CD14-positive monocyte (primary cell): ENCODE results near the gene MAD1L1. TPM values are rescaled to one million over a fixed set of nuclear protein-coding genes. Genes with fewer than 3 reads are reported as not detected.

ENCODE experiments used
- DNase-seq, 3 donors: peaks; one replicate each; pipeline ENCODE4 v3.0.0-alpha.2; 2011 to 2022
- H2AFZ ChIP-seq: 2 replicates; pipeline ENCODE4 v1.6.0; 2012; ENCODE audit warnings: mild to moderate bottlenecking, low read depth, low read length, inconsistent platforms; ENCODE audit not compliant: insufficient read depth, poor library complexity, severe bottlenecking
- H3K27ac ChIP-seq, 2 donors: 1 replicate in 1 of 2; 2 replicates in 1 of 2; pipeline ENCODE4 v1.5.1; 2012 to 2013; ENCODE audit warnings: low read length in 2 of 2, control low read depth in 1 of 2, inconsistent platforms in 1 of 2, low read depth in 1 of 2, mild to moderate bottlenecking in 1 of 2
- H3K27me3 ChIP-seq, 2 donors: one replicate each; pipeline versions ENCODE4 v1.6.0 to v1.6.1; 2011 to 2013; ENCODE audit warnings: low read length in 2 of 2; ENCODE audit not compliant: control insufficient read depth in 2 of 2, insufficient read depth in 2 of 2
- H3K36me3 ChIP-seq, 2 donors: replicated peaks in 1 of 2; 1 replicate in 1 of 2; 2 replicates in 1 of 2; pipeline versions ENCODE4 v1.5.1 to v1.6.1; 2012 to 2013; ENCODE audit warnings: low read length in 2 of 2, control low read depth in 1 of 2, inconsistent platforms in 1 of 2, mild to moderate bottlenecking in 1 of 2; ENCODE audit not compliant: insufficient read depth in 2 of 2, control insufficient read depth in 1 of 2
- H3K4me1 ChIP-seq, 2 donors: 1 replicate in 1 of 2; 2 replicates in 1 of 2; pipeline versions ENCODE4 v1.5.1 to v1.6.1; 2012 to 2013; ENCODE audit warnings: low read length in 2 of 2, control low read depth in 1 of 2, inconsistent platforms in 1 of 2, mild to moderate bottlenecking in 1 of 2, moderate library complexity in 1 of 2; ENCODE audit not compliant: insufficient read depth in 2 of 2, control insufficient read depth in 1 of 2
- H3K4me2 ChIP-seq: replicated peaks from 2 replicates; pipeline ENCODE3; 2012; ENCODE audit warnings: low read length, moderate library complexity, mild to moderate bottlenecking; ENCODE audit not compliant: poor library complexity, severe bottlenecking; ENCODE audit errors: extremely low read depth
- H3K4me3 ChIP-seq, 3 experiments: fragments of 200-600 bp in 1 of 3; sonication (generic) in 1 of 3; replicated peaks in 1 of 3; 1 replicate in 2 of 3; 2 replicates in 1 of 3; pipeline ENCODE4 v1.5.1; 2011 to 2013; ENCODE audit warnings: low read length in 3 of 3, mild to moderate bottlenecking in 3 of 3, control low read depth in 2 of 3, low read depth in 2 of 3, inconsistent platforms in 1 of 3, moderate library complexity in 1 of 3
- H3K79me2 ChIP-seq: 2 replicates; pipeline ENCODE4 v1.6.0; 2012; ENCODE audit warnings: mild to moderate bottlenecking, control low read depth, inconsistent platforms, low read length, moderate library complexity; ENCODE audit not compliant: insufficient read depth
- H3K9ac ChIP-seq: 2 replicates; pipeline ENCODE4 v1.6.0; 2017; ENCODE audit warnings: low read length, mild to moderate bottlenecking; ENCODE audit not compliant: insufficient read depth, poor library complexity, severe bottlenecking
- H3K9me3 ChIP-seq, 2 donors: replicated peaks in 1 of 2; 1 replicate in 1 of 2; 2 replicates in 1 of 2; pipeline versions ENCODE4 v1.5.1 to v1.6.1; 2012 to 2013; ENCODE audit warnings: low read length in 2 of 2, control low read depth in 1 of 2; ENCODE audit not compliant: control insufficient read depth in 1 of 2, insufficient read depth in 1 of 2
- H4K20me1 ChIP-seq: 2 replicates; pipeline ENCODE4 v1.6.0; 2012; ENCODE audit warnings: mild to moderate bottlenecking, low read length, control low read depth, moderate library complexity; ENCODE audit not compliant: insufficient read depth
- H3K27ac Mint-ChIP-seq, 7 donors: one replicate each; pipeline ENCODE4 v1.8.0; 2020; ENCODE audit warnings: mild to moderate bottlenecking in 7 of 7, mixed read lengths in 7 of 7, moderate library complexity in 6 of 7, inconsistent platforms in 2 of 7
- H3K27me3 Mint-ChIP-seq, 3 donors: one replicate each; pipeline ENCODE4 v1.8.0; 2021 to 2022; ENCODE audit warnings: low read depth in 3 of 3, mild to moderate bottlenecking in 3 of 3, mixed read lengths in 3 of 3, moderate library complexity in 3 of 3, inconsistent platforms in 1 of 3
- H3K36me3 Mint-ChIP-seq, 2 donors: one replicate each; pipeline ENCODE4 v1.8.0; 2020; ENCODE audit warnings: mixed read lengths in 2 of 2, inconsistent platforms in 1 of 2, mild to moderate bottlenecking in 1 of 2
- H3K4me1 Mint-ChIP-seq: one replicate; pipeline ENCODE4 v1.8.0; 2020; ENCODE audit warnings: mild to moderate bottlenecking, mixed read lengths
- H3K4me3 Mint-ChIP-seq, 2 donors: one replicate each; pipeline ENCODE4 v1.8.0; 2020; ENCODE audit warnings: mild to moderate bottlenecking in 2 of 2, mixed read lengths in 2 of 2, moderate library complexity in 1 of 2
- H3K9me3 Mint-ChIP-seq, 7 donors: one replicate each; pipeline ENCODE4 v1.8.0; 2020 to 2022; ENCODE audit warnings: mixed read lengths in 7 of 7, mild to moderate bottlenecking in 6 of 7, moderate library complexity in 6 of 7, inconsistent platforms in 2 of 7
- WGBS: methylation state at CpG from one replicate; pipeline ENCODE4 v1.1.5; 2013; ENCODE audit warnings: missing lambda C conversion rate; ENCODE audit not compliant: insufficient coverage; 5-methylcytosine and 5-hydroxymethylcytosine counted together
- intact Hi-C, 2 donors: fragments of 100-400 bp; cut with micrococcal nuclease; formaldehyde crosslinking; loops; one replicate each; pipeline versions ENCODE4 v1.15.0 to v1.15.1; 2023
- polyA plus RNA-seq, 3 donors: library from polyadenylated mRNA; depleted of rRNA in 1 of 3; unstranded in 2 of 3; stranded (reverse) in 1 of 3; fragments of 300-500 nt in 2 of 3; fragments of >200 nt in 1 of 3; fragmentation: Illumina TruSeq in 2 of 3; gene quantifications; 1 replicate in 2 of 3; 2 replicates in 1 of 3; pipeline ENCODE4 v1.2.3, GENCODE V29; 2012 to 2021
- TF ChIP-seq, protein P1 (sequence below): fragments of 200-600 bp; IDR thresholded peaks from one replicate; pipeline ENCODE4 v1.8.0; 2022; ENCODE audit warnings: antibody characterized with exemption, mild to moderate bottlenecking

The MAD1L1 gene
- polyA plus RNA-seq, 3 donors, result 22.0 to 39.4 (median 33.2) TPM

- peaks cover 5 to 7% of the 10 kb centered on the region in 2 donors for H3K4me1 ChIP-seq
- no peaks in the 10 kb centered on the region for H4K20me1 ChIP-seq
- no peak for DNase-seq
- no peak overlapping the region for H2AFZ ChIP-seq
- H3K9me3 ChIP-seq, result no peaks in the 10 kb centered on the region
- H3K4me2 ChIP-seq, result no peak overlapping the region
- no peak overlapping the region for H3K4me3 ChIP-seq
- H3K27ac Mint-ChIP-seq, result peak overlapping the region in 1 of 7 donors; percentile 26
- H3K4me3 Mint-ChIP-seq, result no peak overlapping the region
- H3K9ac ChIP-seq, result no peak overlapping the region
- WGBS, result 98% methylated on average over 6 of the region's 8 CpGs
- H3K36me3 Mint-ChIP-seq, result peaks cover 29 to 47% of the 10 kb centered on the region in 2 donors
- peaks cover 0 to 12% (median 1%) of the 10 kb centered on the region in 7 donors for H3K9me3 Mint-ChIP-seq
- intact Hi-C loops, result no loop called here
- H3K27me3 Mint-ChIP-seq, result no peaks in the 10 kb centered on the region
- peaks cover 8% of the 10 kb centered on the region for H3K4me1 Mint-ChIP-seq
- no peaks in the 10 kb centered on the region for H3K79me2 ChIP-seq
- no peaks in the 10 kb centered on the region for H3K27me3 ChIP-seq
- peaks cover 7 to 27% of the 10 kb centered on the region in 2 donors for H3K36me3 ChIP-seq
- TF ChIP-seq, protein P1, sequence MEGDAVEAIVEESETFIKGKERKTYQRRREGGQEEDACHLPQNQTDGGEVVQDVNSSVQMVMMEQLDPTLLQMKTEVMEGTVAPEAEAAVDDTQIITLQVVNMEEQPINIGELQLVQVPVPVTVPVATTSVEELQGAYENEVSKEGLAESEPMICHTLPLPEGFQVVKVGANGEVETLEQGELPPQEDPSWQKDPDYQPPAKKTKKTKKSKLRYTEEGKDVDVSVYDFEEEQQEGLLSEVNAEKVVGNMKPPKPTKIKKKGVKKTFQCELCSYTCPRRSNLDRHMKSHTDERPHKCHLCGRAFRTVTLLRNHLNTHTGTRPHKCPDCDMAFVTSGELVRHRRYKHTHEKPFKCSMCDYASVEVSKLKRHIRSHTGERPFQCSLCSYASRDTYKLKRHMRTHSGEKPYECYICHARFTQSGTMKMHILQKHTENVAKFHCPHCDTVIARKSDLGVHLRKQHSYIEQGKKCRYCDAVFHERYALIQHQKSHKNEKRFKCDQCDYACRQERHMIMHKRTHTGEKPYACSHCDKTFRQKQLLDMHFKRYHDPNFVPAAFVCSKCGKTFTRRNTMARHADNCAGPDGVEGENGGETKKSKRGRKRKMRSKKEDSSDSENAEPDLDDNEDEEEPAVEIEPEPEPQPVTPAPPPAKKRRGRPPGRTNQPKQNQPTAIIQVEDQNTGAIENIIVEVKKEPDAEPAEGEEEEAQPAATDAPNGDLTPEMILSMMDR, result no peak
- no peak overlapping the region for H3K27ac ChIP-seq
Measured at GRCh38 chr7:1956141-1956540, 276.6 kb downstream of the MAD1L1 start.

- Histone ChIP-seq H4K20me1 (no peaks in the 10 kb centered on the region), H3K9me3 (no peaks in the 10 kb centered on the region), H3K27ac (no peak overlapping the region), H2AFZ (no peak overlapping the region), H3K4me1 (peaks cover 11 to 23% of the 10 kb centered on the region in 2 donors), H3K9ac (no peak overlapping the region), H3K79me2 (no peaks in the 10 kb centered on the region), H3K4me2 (no peak overlapping the region), H3K4me3 (no peak overlapping the region), H3K36me3 (peaks cover 7 to 23% of the 10 kb centered on the region in 2 donors), H3K27me3 (no peaks in the 10 kb centered on the region)
- WGBS, result 97% methylated on average over 19 of the region's 22 CpGs
- no peak for DNase-seq
- Mint-ChIP-seq H3K9me3 (peaks cover 0 to 8% (median 0%) of the 10 kb centered on the region in 7 donors), H3K4me1 (peaks cover 23% of the 10 kb centered on the region), H3K27me3 (no peaks in the 10 kb centered on the region), H3K36me3 (peaks cover 28 to 46% of the 10 kb centered on the region in 2 donors), H3K27ac (peak overlapping the region in 1 of 7 donors; percentile 27), H3K4me3 (no peak overlapping the region)
- TF ChIP-seq, protein P1, result no peak
- intact Hi-C loops, result no loop called here
Measured at GRCh38 chr7:1954366-1955004, 278.3 kb downstream of the MAD1L1 start.
